Neural progenitor cell (in vitro differentiated cells): ENCODE data around the gene IER3. TPM values are rescaled to one million over a fixed set of nuclear protein-coding genes. Genes with fewer than 3 reads are reported as not detected.
A peak's percentile ranks its signal among the peaks of the same experiment; 100 is the strongest.
"Not testable (repeated sequence)": the region's sequence is repeated elsewhere in the genome, so short reads cannot be mapped to it uniquely, and the experiment has no call there.

Experiments used
- DNase-seq: peaks from one replicate; pipeline ENCODE4 v3.0.0-alpha.2; 2016; ENCODE audit warnings: low spot score
- H2AFZ ChIP-seq: fragments of 200-600 bp; sonication (generic); replicated peaks from 2 replicates; pipeline ENCODE4 v1.6.1; 2016; ENCODE audit warnings: antibody characterized with exemption
- H3F3A ChIP-seq: fragments of 200-600 bp; sonication (generic); 2 replicates; pipeline ENCODE4 v1.6.1; 2016; ENCODE audit warnings: antibody characterized with exemption, low read depth
- H3K27ac ChIP-seq: fragments of 200-600 bp; sonication (generic); 2 replicates; pipeline ENCODE4 v1.5.1; 2016; ENCODE audit warnings: mild to moderate bottlenecking
- H3K27me3 ChIP-seq: fragments of 200-600 bp; sonication (generic); 2 replicates; pipeline ENCODE4 v1.6.1; 2016; ENCODE audit warnings: mild to moderate bottlenecking, moderate library complexity
- H3K36me3 ChIP-seq: fragments of 200-600 bp; sonication (generic); 2 replicates; pipeline ENCODE4 v1.5.1; 2016
- H3K4me1 ChIP-seq: fragments of 200-600 bp; sonication (generic); 2 replicates; pipeline ENCODE4 v1.6.1; 2016; ENCODE audit warnings: mixed run types
- H3K4me2 ChIP-seq: fragments of 200-600 bp; sonication (generic); 2 replicates; pipeline ENCODE4 v1.6.1; 2016
- H3K4me3 ChIP-seq: fragments of 200-600 bp; sonication (generic); 2 replicates; pipeline ENCODE4 v1.5.1; 2016
- H3K79me2 ChIP-seq: fragments of 200-600 bp; sonication (generic); 2 replicates; pipeline ENCODE4 v1.6.1; 2016; ENCODE audit warnings: low read depth
- H3K9ac ChIP-seq: fragments of 200-600 bp; sonication (generic); 2 replicates; pipeline ENCODE4 v1.6.1; 2016
- H3K9me3 ChIP-seq: fragments of 200-600 bp; sonication (generic); 2 replicates; pipeline ENCODE4 v1.5.1; 2016; ENCODE audit warnings: low read depth
- H4K20me1 ChIP-seq: fragments of 200-600 bp; sonication (generic); 2 replicates; pipeline ENCODE4 v1.6.1; 2016; ENCODE audit warnings: low read depth
- H3K27ac Mint-ChIP-seq: 3 replicates; pipeline ENCODE4 v1.8.0; 2021; ENCODE audit warnings: mixed read lengths
- H3K27me3 Mint-ChIP-seq: 2 replicates; pipeline ENCODE4 v1.8.0; 2022; ENCODE audit warnings: low read depth, mild to moderate bottlenecking, inconsistent platforms, moderate library complexity, mixed read lengths; ENCODE audit not compliant: insufficient read depth
- H3K36me3 Mint-ChIP-seq: 3 replicates; pipeline ENCODE4 v1.8.0; 2021; ENCODE audit warnings: mixed read lengths
- H3K4me1 Mint-ChIP-seq: 3 replicates; pipeline ENCODE4 v1.8.0; 2021; ENCODE audit warnings: mixed read lengths
- H3K4me3 Mint-ChIP-seq: 3 replicates; pipeline ENCODE4 v1.8.0; 2021; ENCODE audit warnings: mild to moderate bottlenecking, moderate library complexity, mixed read lengths
- H3K9me3 Mint-ChIP-seq: 3 replicates; pipeline ENCODE4 v1.8.0; 2020; ENCODE audit warnings: mixed read lengths
- EZH2 ChIP-seq: fragments of 200-600 bp; sonication (generic); IDR thresholded peaks from 2 replicates; pipeline ENCODE4 v1.6.1; 2017; ENCODE audit warnings: antibody characterized with exemption, mild to moderate bottlenecking, moderate library complexity
- total RNA-seq: library from RNA; depleted of rRNA; stranded (reverse); fragments of >200 nt; gene quantifications from 2 replicates; pipeline ENCODE4 v1.2.3, GENCODE V29; 2015; ENCODE audit warnings: low replicate concordance
- TF ChIP-seq, protein P1 (sequence below): fragments of 200-600 bp; sonication (generic); IDR thresholded peaks from 2 replicates; pipeline ENCODE4 v1.5.1; 2017; ENCODE audit warnings: antibody characterized with exemption, mild to moderate bottlenecking

IER3 gene
- total RNA-seq, 1 donor from 2014 or later = 2.0 TPM

DNA sequence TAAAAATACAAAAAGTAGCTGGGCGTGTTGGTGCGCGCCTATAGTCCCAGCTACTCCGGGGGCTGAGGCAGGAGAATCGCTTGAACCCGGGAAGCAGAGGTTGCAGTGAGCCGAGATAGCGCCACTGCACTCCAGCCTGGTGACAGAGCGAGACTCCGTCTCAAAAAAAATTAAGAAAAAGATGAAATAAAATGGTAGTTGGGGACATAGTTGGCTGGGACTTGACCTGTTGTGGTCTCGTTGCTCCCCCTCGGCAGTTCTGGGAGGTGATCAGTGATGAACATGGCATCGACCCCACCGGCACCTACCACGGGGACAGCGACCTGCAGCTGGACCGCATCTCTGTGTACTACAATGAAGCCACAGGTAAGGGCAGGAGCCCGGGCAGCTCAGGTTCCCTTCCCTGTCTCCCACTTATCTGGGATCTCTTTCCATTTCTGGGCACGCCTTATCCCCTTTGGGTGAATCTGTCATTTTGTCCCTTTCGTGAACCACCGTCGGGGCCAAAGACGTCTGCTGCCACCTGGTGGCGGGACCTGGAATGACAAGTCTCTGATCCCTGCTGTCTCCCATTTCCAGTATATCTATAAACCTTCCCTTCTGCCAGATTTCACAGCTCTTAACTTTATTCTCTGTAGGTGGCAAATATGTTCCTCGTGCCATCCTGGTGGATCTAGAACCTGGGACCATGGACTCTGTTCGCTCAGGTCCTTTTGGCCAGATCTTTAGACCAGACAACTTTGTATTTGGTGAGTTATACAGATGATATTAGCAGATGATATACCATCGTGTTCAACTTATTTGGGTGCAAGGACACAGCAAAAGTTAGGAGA lies 21.9 kb downstream of the IER3 start:
- peaks cover 4% of the 10 kb centered on the region for H3K36me3 ChIP-seq
- H3K79me2 ChIP-seq = peaks cover 72% of the 10 kb centered on the region
- H3K9me3 Mint-ChIP-seq = peaks cover 2% of the 10 kb centered on the region
- H3K4me3 Mint-ChIP-seq = peak overlapping the region; percentile 98
- DNase-seq = peak; percentile 76
- H3K4me2 ChIP-seq = peak overlapping the region; percentile 90
- peaks cover 60% of the 10 kb centered on the region for H4K20me1 ChIP-seq
- H3K9ac ChIP-seq = peak overlapping the region; percentile 14
- H2AFZ ChIP-seq = no peak overlapping the region
- no peak overlapping the region for H3K27ac ChIP-seq
- H3F3A ChIP-seq = peaks cover 94% of the 10 kb centered on the region
- H3K27ac Mint-ChIP-seq = peak overlapping the region; percentile 90
- H3K4me1 ChIP-seq = peaks cover 12% of the 10 kb centered on the region
- TF ChIP-seq, protein P1, sequence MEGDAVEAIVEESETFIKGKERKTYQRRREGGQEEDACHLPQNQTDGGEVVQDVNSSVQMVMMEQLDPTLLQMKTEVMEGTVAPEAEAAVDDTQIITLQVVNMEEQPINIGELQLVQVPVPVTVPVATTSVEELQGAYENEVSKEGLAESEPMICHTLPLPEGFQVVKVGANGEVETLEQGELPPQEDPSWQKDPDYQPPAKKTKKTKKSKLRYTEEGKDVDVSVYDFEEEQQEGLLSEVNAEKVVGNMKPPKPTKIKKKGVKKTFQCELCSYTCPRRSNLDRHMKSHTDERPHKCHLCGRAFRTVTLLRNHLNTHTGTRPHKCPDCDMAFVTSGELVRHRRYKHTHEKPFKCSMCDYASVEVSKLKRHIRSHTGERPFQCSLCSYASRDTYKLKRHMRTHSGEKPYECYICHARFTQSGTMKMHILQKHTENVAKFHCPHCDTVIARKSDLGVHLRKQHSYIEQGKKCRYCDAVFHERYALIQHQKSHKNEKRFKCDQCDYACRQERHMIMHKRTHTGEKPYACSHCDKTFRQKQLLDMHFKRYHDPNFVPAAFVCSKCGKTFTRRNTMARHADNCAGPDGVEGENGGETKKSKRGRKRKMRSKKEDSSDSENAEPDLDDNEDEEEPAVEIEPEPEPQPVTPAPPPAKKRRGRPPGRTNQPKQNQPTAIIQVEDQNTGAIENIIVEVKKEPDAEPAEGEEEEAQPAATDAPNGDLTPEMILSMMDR = peak; percentile 99
- TF ChIP-seq EZH2 = no peak
- peaks cover 13% of the 10 kb centered on the region for H3K27me3 Mint-ChIP-seq
- H3K36me3 Mint-ChIP-seq = peaks cover 31% of the 10 kb centered on the region
- no peaks in the 10 kb centered on the region for H3K27me3 ChIP-seq
- no peaks in the 10 kb centered on the region for H3K9me3 ChIP-seq
- H3K4me3 ChIP-seq = peak overlapping the region; percentile 85
- H3K4me1 Mint-ChIP-seq = peaks cover 49% of the 10 kb centered on the region

GRCh38 chr6:30722025-30722279 lies 22.4 kb downstream of the IER3 start:
- Mint-ChIP-seq H3K27me3 (peaks cover 13% of the 10 kb centered on the region), H3K27ac (peak overlapping the region; percentile 37), H3K4me3 (peak overlapping the region; percentile 98), H3K36me3 (peaks cover 31% of the 10 kb centered on the region), H3K4me1 (peaks cover 55% of the 10 kb centered on the region)
- not testable (repeated sequence) for H3K9me3 ChIP-seq, H2AFZ ChIP-seq, H3K9me3 Mint-ChIP-seq, H3K27me3 ChIP-seq, H3K27ac ChIP-seq, H3K36me3 ChIP-seq, DNase-seq
- peaks cover 54% of the 10 kb centered on the region for H4K20me1 ChIP-seq
- H3K79me2 ChIP-seq = peaks cover 73% of the 10 kb centered on the region
- H3F3A ChIP-seq = peaks cover 89% of the 10 kb centered on the region
- peak overlapping the region; percentile 85 for H3K4me3 ChIP-seq
- peak overlapping the region; percentile 14 for H3K9ac ChIP-seq
- H3K4me1 ChIP-seq = peaks cover 12% of the 10 kb centered on the region
- peak overlapping the region; percentile 90 for H3K4me2 ChIP-seq

DNA sequence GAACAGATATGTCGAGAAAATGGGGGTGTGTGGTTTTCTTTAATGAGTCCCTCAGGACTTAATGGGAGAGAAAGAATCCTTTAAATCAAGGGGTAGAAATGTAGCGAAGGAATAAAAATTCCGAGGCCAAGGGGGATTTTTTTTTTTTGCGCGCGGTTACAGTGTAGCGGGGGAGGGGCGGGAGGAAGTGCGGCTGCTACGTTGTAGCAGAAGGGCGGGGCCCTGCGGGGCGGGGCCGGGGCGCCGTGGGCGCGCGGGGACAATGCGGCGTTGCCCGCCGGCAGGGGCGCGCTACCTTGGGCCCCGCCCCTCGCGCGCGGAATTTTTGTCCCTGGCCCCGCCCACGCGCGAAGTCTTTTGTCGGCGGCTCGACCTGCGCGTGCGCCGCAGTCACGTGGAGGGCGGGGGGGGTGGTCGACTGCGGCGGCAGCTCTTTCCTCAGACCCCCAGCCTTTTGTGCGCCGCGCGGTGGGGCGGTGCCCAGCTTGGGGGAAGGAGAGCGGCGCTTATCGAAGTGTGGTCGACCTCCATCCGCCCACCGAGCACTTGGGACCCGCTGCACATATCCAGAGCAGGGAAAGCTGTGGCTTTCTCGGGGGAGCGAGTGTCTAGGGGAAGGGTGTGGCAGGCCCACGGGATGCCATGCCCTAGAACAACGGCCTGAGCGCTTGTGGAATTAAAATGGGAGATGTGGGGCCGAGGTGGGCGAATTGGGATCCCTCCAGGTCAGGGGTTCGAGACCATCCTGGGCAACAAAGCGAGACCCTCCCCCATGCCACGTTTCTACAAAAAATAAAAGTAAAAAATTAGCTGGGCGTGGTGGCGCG lies 22.9 kb downstream of the IER3 start:
- Mint-ChIP-seq H3K4me3 (peak overlapping the region; percentile 98), H3K27me3 (peaks cover 13% of the 10 kb centered on the region), H3K9me3 (peaks cover 2% of the 10 kb centered on the region), H3K27ac (peak overlapping the region; percentile 99), H3K4me1 (peaks cover 60% of the 10 kb centered on the region), H3K36me3 (peaks cover 32% of the 10 kb centered on the region)
- Histone ChIP-seq H3K27ac (peak overlapping the region; percentile 85), H3K79me2 (peaks cover 79% of the 10 kb centered on the region), H3K4me1 (peaks cover 14% of the 10 kb centered on the region), H3K9ac (peak overlapping the region; percentile 90), H3K36me3 (peaks cover 4% of the 10 kb centered on the region), H3K9me3 (no peaks in the 10 kb centered on the region), H4K20me1 (peaks cover 49% of the 10 kb centered on the region), H3K4me3 (peak overlapping the region; percentile 85), H3F3A (peaks cover 83% of the 10 kb centered on the region), H3K4me2 (peak overlapping the region; percentile 90), H2AFZ (no peak overlapping the region), H3K27me3 (no peaks in the 10 kb centered on the region)
- TF ChIP-seq, protein P1 = peak; percentile 48
- TF ChIP-seq EZH2 = no peak
- DNase-seq = peak; percentile 96
